Transverse colon (tissue), 4 donors: Measurements from ENCODE around the gene EDAR. TPM values are rescaled to one million over a fixed set of nuclear protein-coding genes. Genes with fewer than 3 reads are reported as not detected.

Experiments
- DNase-seq: peaks from one replicate; pipeline ENCODE4 v3.0.0-alpha.2; 2019
- H3K27ac ChIP-seq, 4 donors: fragments of 200-600 bp; sonication (generic); 2 replicates each; pipeline ENCODE4 v1.5.1; 2016 to 2018; ENCODE audit warnings: inconsistent platforms in 4 of 4
- H3K27me3 ChIP-seq: fragments of 200-600 bp; sonication (generic); 2 replicates; pipeline ENCODE4 v1.5.1; 2017; ENCODE audit warnings: inconsistent platforms
- H3K36me3 ChIP-seq, 4 donors: fragments of 200-600 bp; sonication (generic); 2 replicates each; pipeline ENCODE4 v1.5.1; 2017 to 2019; ENCODE audit warnings: inconsistent platforms in 4 of 4
- H3K4me1 ChIP-seq, 4 donors: fragments of 200-600 bp; sonication (generic); 2 replicates each; pipeline ENCODE4 v1.5.1; 2017 to 2020; ENCODE audit warnings: inconsistent platforms in 4 of 4
- H3K4me3 ChIP-seq, 4 donors: fragments of 200-600 bp; sonication (generic); 1 replicate in 1 of 4; 2 replicates in 3 of 4; pipeline versions ENCODE4 v1.5.1 to v1.6.1; 2017 to 2019; ENCODE audit warnings: inconsistent platforms in 4 of 4
- H3K9me3 ChIP-seq, 2 donors: fragments of 200-600 bp; sonication (generic); 2 replicates each; pipeline ENCODE4 v1.5.1; 2017 to 2019; ENCODE audit warnings: inconsistent platforms in 2 of 2
- CTCF ChIP-seq, 5 experiments: fragments of 200-600 bp in 3 of 5; fragments of 450-650 bp in 2 of 5; sonication (generic) in 3 of 5; IDR thresholded peaks; 1 replicate in 2 of 5; 2 replicates in 3 of 5; pipeline ENCODE4 v1.5.1; 2016 to 2017; ENCODE audit warnings: antibody characterized with exemption in 5 of 5, inconsistent platforms in 3 of 5, mild to moderate bottlenecking in 2 of 5, moderate library complexity in 1 of 5
- EP300 ChIP-seq: sonication (generic); formaldehyde crosslinking; IDR thresholded peaks from one replicate; pipeline ENCODE4 v1.6.1; 2017; ENCODE audit warnings: antibody characterized with exemption, low read depth
- POLR2A ChIP-seq: fragments of 450-650 bp; IDR thresholded peaks from one replicate; pipeline ENCODE4 v1.6.1; 2016; ENCODE audit warnings: antibody characterized with exemption, mild to moderate bottlenecking, moderate library complexity
- POLR2AphosphoS5 ChIP-seq, 3 donors: sonication (generic); formaldehyde crosslinking; IDR thresholded peaks; one replicate each; pipeline ENCODE4 v1.6.1; 2016; ENCODE audit warnings: antibody characterized with exemption in 3 of 3
- WGBS, 2 donors: methylation state at CpG; one replicate each; pipeline ENCODE4 v1.1.5; 2018; ENCODE audit warnings: low coverage in 1 of 2; 5-methylcytosine and 5-hydroxymethylcytosine counted together
- in situ Hi-C, 4 donors: fragments of 200-750 bp; cut with MboI; loops; one replicate each; pipeline versions ENCODE4 v1.15.0 to v1.15.1; 2017; ENCODE audit warnings: low sequenced_read_pairs in 3 of 4, low pct_ligation_motif_present in 1 of 4, low pct_unique_long_range_greater_than_20kb in 1 of 4
- intact Hi-C: fragments of 100-400 bp; cut with DNase I; formaldehyde crosslinking; loops from one replicate; pipeline ENCODE4 v1.15.1; 2023; ENCODE audit warnings: low total_unique reads
- total RNA-seq, 4 donors: library from RNA; depleted of rRNA; stranded (reverse); fragments of >200 nt; gene quantifications; one replicate each; pipeline ENCODE4 v1.1.0, GENCODE V29; 2016

EDAR gene
- total RNA-seq, 4 donors from 2014 or later: 0.14 to 0.64 TPM; not detected in 2

- no peak for DNase-seq
- in situ Hi-C loops (no loop called here), intact Hi-C loops (no loop called here)
These were observed 60.2 kb downstream of the EDAR start for GRCh38 chr2:108928660-108929377.

DNA sequence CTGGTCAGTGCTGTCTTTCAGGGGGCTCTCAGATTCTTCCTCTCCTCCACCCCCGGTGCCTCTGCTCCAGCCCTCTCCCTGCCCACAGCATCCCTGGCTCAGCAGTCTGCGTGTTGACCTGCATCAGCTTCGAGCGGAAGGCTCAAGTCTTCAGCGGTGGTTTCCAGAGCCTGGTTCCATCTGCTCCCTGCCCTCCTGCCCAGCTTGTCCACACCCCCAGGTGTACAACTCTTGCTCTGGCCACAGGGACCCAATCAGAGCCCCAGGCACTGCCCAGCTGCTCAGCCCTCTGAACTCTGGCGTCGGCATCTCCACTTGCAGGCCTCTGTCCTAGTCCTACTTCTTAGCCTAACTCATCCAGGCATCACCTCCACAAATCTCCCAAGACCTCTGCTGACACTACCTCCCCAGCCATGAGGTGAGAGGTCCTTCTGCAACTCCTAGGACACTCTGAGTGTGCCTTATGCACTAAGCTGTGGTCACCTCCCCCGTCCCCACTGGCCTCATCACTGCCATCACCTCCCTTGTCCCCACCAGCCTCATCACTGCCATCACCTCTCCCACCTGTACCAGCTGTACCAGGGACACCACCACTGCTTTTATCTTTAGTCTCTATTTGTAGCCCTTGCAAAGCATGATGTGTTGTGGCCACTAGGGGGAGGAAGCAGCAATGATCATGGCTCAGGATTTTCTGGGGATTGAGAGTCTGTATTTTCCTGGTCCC, 60.9 kb downstream of the EDAR start:
- intact Hi-C loops (no loop called here), in situ Hi-C loops (no loop called here)
- no peaks in the 10 kb centered on the region for H3K36me3 ChIP-seq
- H3K4me1 ChIP-seq: peaks cover 0 to 18% (median 7%) of the 10 kb centered on the region in 4 donors
- 38 to 85% methylated on average over 1 to 8 of the region's 8 CpGs for WGBS, 2 donors
- no peaks in the 10 kb centered on the region for H3K27me3 ChIP-seq
- TF ChIP-seq POLR2A (no peak), CTCF (IDR thresholded peaks at IDR 0.05) (peak; percentile 68 to 87 (median 78)), EP300 (no peak), POLR2AphosphoS5 (IDR thresholded peaks at IDR 0.05) (no peak)
- no peak overlapping the region for H3K27ac ChIP-seq
- no peaks in the 10 kb centered on the region for H3K9me3 ChIP-seq
- no peak overlapping the region for H3K4me3 ChIP-seq
- peak; percentile 55 for DNase-seq

More at GRCh38 chr2:108928660-108929377, 60.2 kb downstream of the EDAR start:
- Histone ChIP-seq H3K27me3 (no peaks in the 10 kb centered on the region), H3K27ac (no peak overlapping the region), H3K9me3 (no peaks in the 10 kb centered on the region), H3K4me3 (no peak overlapping the region), H3K36me3 (no peaks in the 10 kb centered on the region), H3K4me1 (peaks cover 4 to 22% (median 7%) of the 10 kb centered on the region in 4 donors)
- TF ChIP-seq POLR2AphosphoS5 (IDR thresholded peaks at IDR 0.05) (no peak), EP300 (no peak), POLR2A (no peak), CTCF (IDR thresholded peaks at IDR 0.05) (no peak)
- 86 to 88% methylated on average over 1 to 17 of the region's 17 CpGs for WGBS, 2 donors

DNA sequence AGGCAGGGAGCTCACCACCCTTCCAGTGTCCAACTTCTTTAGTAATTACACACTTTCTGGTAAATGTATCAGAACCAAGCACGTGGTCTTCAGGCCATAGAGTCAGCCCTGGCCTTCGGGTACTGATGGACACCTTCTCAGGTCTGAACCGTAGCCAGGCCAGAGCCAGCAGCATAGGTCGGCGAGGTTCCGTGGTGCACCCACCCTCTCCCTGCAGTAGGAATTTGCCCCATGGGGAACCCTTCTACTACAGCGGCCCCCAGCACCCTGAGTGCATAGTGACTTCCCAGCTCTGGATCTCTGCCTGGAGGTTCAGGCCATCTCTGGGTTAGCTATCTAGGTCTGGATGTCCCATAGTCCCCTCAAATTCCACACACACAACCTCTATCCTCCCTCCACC, 61.6 kb downstream of the EDAR start:
- H3K4me1 ChIP-seq: peaks cover 0 to 13% (median 7%) of the 10 kb centered on the region in 4 donors
- no peak overlapping the region for H3K4me3 ChIP-seq
- no peak for DNase-seq
- TF ChIP-seq POLR2AphosphoS5 (IDR thresholded peaks at IDR 0.05): no peak
- no peak overlapping the region for H3K27ac ChIP-seq
- WGBS, 2 donors: 93% methylated on average over 7 of the region's 7 CpGs; no CpG with 5 or more reads in 1 of the 2 donors
- no peaks in the 10 kb centered on the region for H3K9me3 ChIP-seq
- intact Hi-C loops (no loop called here), in situ Hi-C loops (no loop called here)
- H3K36me3 ChIP-seq: no peaks in the 10 kb centered on the region
- H3K27me3 ChIP-seq: no peaks in the 10 kb centered on the region

- in situ Hi-C loops (no loop called here), intact Hi-C loops (no loop called here)
- no peak for TF ChIP-seq CTCF (IDR thresholded peaks at IDR 0.05)
- no peak for TF ChIP-seq POLR2AphosphoS5 (IDR thresholded peaks at IDR 0.05)
- no peak for TF ChIP-seq POLR2A
- no peak for TF ChIP-seq EP300
- peaks cover 0 to 13% (median 7%) of the 10 kb centered on the region in 4 donors for H3K4me1 ChIP-seq
- H3K27ac ChIP-seq: no peak overlapping the region
- no peak overlapping the region for H3K4me3 ChIP-seq
- H3K36me3 ChIP-seq: no peaks in the 10 kb centered on the region
- no peak for DNase-seq
- H3K27me3 ChIP-seq: no peaks in the 10 kb centered on the region
- 88% methylated on average over 20 of the region's 20 CpGs; no CpG with 5 or more reads in 1 of the 2 donors for WGBS, 2 donors
- no peaks in the 10 kb centered on the region for H3K9me3 ChIP-seq
These were observed 62.2 kb downstream of the EDAR start for GRCh38 chr2:108926561-108927380.
